HTR-8/SVneo (cell line): ENCODE data around the gene NIPA2.
A peak's percentile ranks its signal among the peaks of the same experiment; 100 is the strongest.

Experiments
- DNase-seq: peaks from one replicate; pipeline ENCODE4 v3.0.0; 2011; ENCODE audit warnings: low spot score, mixed read lengths; ENCODE audit not compliant: insufficient read length
- FAIRE-seq: peaks from 2 replicates; lab custom pipeline; 2011; peaks lifted over from hg19 to GRCh38; lab: Jason Lieb, UNC

NIPA2 gene

GRCh38 chr15:22873841-22874240, 35.4 kb downstream of the NIPA2 start:
- DNase-seq (no peak), FAIRE-seq (no peak)

GRCh38 chr15:22874256-22874655, 35.8 kb downstream of the NIPA2 start:
- FAIRE-seq (no peak), DNase-seq (no peak)

- no peak for DNase-seq
- no peak for FAIRE-seq
These were observed 36.5 kb downstream of the NIPA2 start for GRCh38 chr15:22874966-22875365.

- FAIRE-seq (no peak), DNase-seq (no peak)
These were observed 38.7 kb downstream of the NIPA2 start for GRCh38 chr15:22877117-22877516.

GRCh38 chr15:22877607-22878006, 39.1 kb downstream of the NIPA2 start:
- DNase-seq = no peak
- no peak for FAIRE-seq

GRCh38 chr15:22878103-22878502, 39.6 kb downstream of the NIPA2 start:
- no peak for DNase-seq
- FAIRE-seq = no peak

- no peak for FAIRE-seq
- no peak for DNase-seq
These were observed 41.9 kb downstream of the NIPA2 start for GRCh38 chr15:22880068-22880980.

GRCh38 chr15:22880981-22881738, 42.7 kb downstream of the NIPA2 start:
- FAIRE-seq (no peak), DNase-seq (no peak)

- FAIRE-seq (no peak), DNase-seq (no peak)
These were observed 43.4 kb downstream of the NIPA2 start for GRCh38 chr15:22881739-22882440.

GRCh38 chr15:22883196-22883595, 44.7 kb downstream of the NIPA2 start:
- FAIRE-seq (no peak), DNase-seq (no peak)

- FAIRE-seq = no peak
- DNase-seq = no peak
These were observed 45.9 kb downstream of the NIPA2 start for GRCh38 chr15:22884344-22884743.

GRCh38 chr15:22885120-22885519, 46.7 kb downstream of the NIPA2 start:
- DNase-seq = no peak
- FAIRE-seq = no peak

- FAIRE-seq (no peak), DNase-seq (no peak)
These were observed 48.9 kb downstream of the NIPA2 start for GRCh38 chr15:22887157-22887951.

- no peak for FAIRE-seq
These were observed 49.8 kb downstream of the NIPA2 start for GRCh38 chr15:22888120-22888859.

GRCh38 chr15:22889146-22889818, 50.8 kb downstream of the NIPA2 start:
- FAIRE-seq (no peak), DNase-seq (no peak)

More at GRCh38 chr15:22888120-22888859, 49.8 kb downstream of the NIPA2 start:
- DNase-seq = peak; percentile 65

- DNase-seq = no peak
- no peak for FAIRE-seq
These were observed 51.8 kb downstream of the NIPA2 start for GRCh38 chr15:22890296-22890695.

GRCh38 chr15:22891426-22892210, 53.2 kb downstream of the NIPA2 start:
- DNase-seq = no peak
- FAIRE-seq = no peak

GRCh38 chr15:22892333-22892732, 53.9 kb downstream of the NIPA2 start:
- DNase-seq (no peak), FAIRE-seq (no peak)
